ENCODE measurements around the gene COL19A1. TPM values are rescaled to one million over a fixed set of nuclear protein-coding genes. Genes with fewer than 3 reads are reported as not detected.
A peak's percentile ranks its signal among the peaks of the same experiment; 100 is the strongest.

COL19A1 gene
- total and polyA plus RNA-seq, 2 donors from 2014 or later = 0.60 to 1.1 TPM

GRCh38 chr6:70124443-70124842, 258.1 kb downstream of the COL19A1 start:
- H3K4me1 ChIP-seq (ENCODE audit: control insufficient read depth in 2 of 3, insufficient read depth in 2 of 3, low read depth in 1 of 3, low read length in 3 of 3) = peaks cover 0 to 25% (median 0%) of the 10 kb centered on the region in 3 donors
- intact Hi-C loops (cut with DNase I) = no loop called here
- FAIRE-seq (peak; percentile 90), DNase-seq (no peak)
- no peak for TF ChIP-seq CTCF (IDR thresholded peaks at IDR 0.05; ENCODE audit: borderline replicate concordance, extremely low read depth, insufficient read depth)
- peak overlapping the region; percentile 56 to 66 for H3K27ac ChIP-seq (ENCODE audit: low read depth in 2 of 2, low read length in 2 of 2)
- no peak overlapping the region for H3K4me3 ChIP-seq (ENCODE audit: low read length in 3 of 3)
- no peak overlapping the region for H3K9ac ChIP-seq (ENCODE audit: low read length in 3 of 3)
- no peaks in the 10 kb centered on the region for H3K27me3 ChIP-seq (ENCODE audit: control insufficient read depth, insufficient read depth, low read length)
- no peaks in the 10 kb centered on the region for H3K9me3 ChIP-seq (ENCODE audit: control insufficient read depth in 2 of 3, insufficient read depth in 1 of 3, low read length in 3 of 3)
- H3K36me3 ChIP-seq (ENCODE audit: control insufficient read depth in 2 of 3, insufficient read depth in 3 of 3, low read length in 3 of 3) = no peaks in the 10 kb centered on the region

- Histone ChIP-seq H3K27ac (ENCODE audit: low read depth in 2 of 2, low read length in 2 of 2) (peak overlapping the region; percentile 56 to 66), H3K4me1 (ENCODE audit: control insufficient read depth in 2 of 3, insufficient read depth in 2 of 3, low read depth in 1 of 3, low read length in 3 of 3) (peaks cover 0 to 21% (median 0%) of the 10 kb centered on the region in 3 donors), H3K4me3 (ENCODE audit: low read length in 3 of 3) (no peak overlapping the region), H3K36me3 (ENCODE audit: control insufficient read depth in 2 of 3, insufficient read depth in 3 of 3, low read length in 3 of 3) (no peaks in the 10 kb centered on the region), H3K27me3 (ENCODE audit: control insufficient read depth, insufficient read depth, low read length) (no peaks in the 10 kb centered on the region), H3K9me3 (ENCODE audit: control insufficient read depth in 2 of 3, insufficient read depth in 1 of 3, low read length in 3 of 3) (no peaks in the 10 kb centered on the region), H3K9ac (ENCODE audit: low read length in 3 of 3) (no peak overlapping the region)
- no peak for FAIRE-seq
- intact Hi-C loops (cut with DNase I) = no loop called here
- DNase-seq = peak in 3 of 5 donors; percentile 17 to 59 (median 45)
- no peak for TF ChIP-seq CTCF (IDR thresholded peaks at IDR 0.05; ENCODE audit: borderline replicate concordance, extremely low read depth, insufficient read depth)
These were observed 258.7 kb downstream of the COL19A1 start for GRCh38 chr6:70124882-70125545.

- TF ChIP-seq CTCF (IDR thresholded peaks at IDR 0.05; ENCODE audit: borderline replicate concordance, extremely low read depth, insufficient read depth) = no peak
- Histone ChIP-seq H3K27ac (ENCODE audit: low read depth in 2 of 2, low read length in 2 of 2) (no peak overlapping the region), H3K4me3 (ENCODE audit: low read length in 3 of 3) (no peak overlapping the region), H3K27me3 (ENCODE audit: control insufficient read depth, insufficient read depth, low read length) (no peaks in the 10 kb centered on the region), H3K36me3 (ENCODE audit: control insufficient read depth in 2 of 3, insufficient read depth in 3 of 3, low read length in 3 of 3) (no peaks in the 10 kb centered on the region), H3K9me3 (ENCODE audit: control insufficient read depth in 2 of 3, insufficient read depth in 1 of 3, low read length in 3 of 3) (no peaks in the 10 kb centered on the region), H3K9ac (ENCODE audit: low read length in 3 of 3) (no peak overlapping the region), H3K4me1 (ENCODE audit: control insufficient read depth in 2 of 3, insufficient read depth in 2 of 3, low read depth in 1 of 3, low read length in 3 of 3) (peaks cover 0 to 16% (median 0%) of the 10 kb centered on the region in 3 donors)
- peak in 1 of 5 donors; percentile 32 for DNase-seq
- intact Hi-C loops (cut with DNase I) = no loop called here
- no peak for FAIRE-seq
These were observed 259.2 kb downstream of the COL19A1 start for GRCh38 chr6:70125602-70126001.
